HPDE6-E6E7 (cell line): ENCODE results near the gene NDUFS6.
"Not testable (repeated sequence)": the region's sequence is repeated elsewhere in the genome, so short reads cannot be mapped to it uniquely, and the experiment has no call there.

Experiments
- DNase-seq: peaks from one replicate; pipeline ENCODE4 v3.0.0; 2011; ENCODE audit warnings: missing footprints; ENCODE audit errors: extremely low spot score

The NDUFS6 gene

GRCh38 chr5:1797103-1797800 is 4.0 kb upstream of the NDUFS6 start:
- DNase-seq, result no peak

GRCh38 chr5:1797855-1798254 is 3.4 kb upstream of the NDUFS6 start:
- no peak for DNase-seq

GRCh38 chr5:1798589-1798988 is 2.6 kb upstream of the NDUFS6 start:
- not testable (repeated sequence) for DNase-seq

GRCh38 chr5:1799110-1799601 is 2.1 kb upstream of the NDUFS6 start:
- DNase-seq, result no peak

GRCh38 chr5:1799602-1800471 is 1.4 kb upstream of the NDUFS6 start, which contains the start of gene MRPL36:
Gene MRPL36, minus strand, starts transcription at chr5:1799837. Its CDS starts 902 bp downstream, at chr5:1798935.
- peak; percentile 88 for DNase-seq

- DNase-seq, result no peak
Observed at GRCh38 chr5:1800472-1801221, 560 bp upstream of the NDUFS6 start.

- no peak for DNase-seq
Observed at GRCh38 chr5:1801967-1802295, 724 bp downstream of the NDUFS6 start.

- DNase-seq, result no peak
Observed at GRCh38 chr5:1803192-1803591, 2.0 kb downstream of the NDUFS6 start.

- no peak for DNase-seq
Observed at GRCh38 chr5:1804001-1804690, 2.9 kb downstream of the NDUFS6 start.

- DNase-seq, result no peak
Observed at GRCh38 chr5:1805326-1805725, 4.1 kb downstream of the NDUFS6 start.

- DNase-seq, result no peak
Observed at GRCh38 chr5:1805736-1806135, 4.5 kb downstream of the NDUFS6 start.

- DNase-seq, result no peak
Observed at GRCh38 chr5:1806199-1806598, 5.0 kb downstream of the NDUFS6 start.

GRCh38 chr5:1806974-1807373 is 5.8 kb downstream of the NDUFS6 start:
- DNase-seq, result no peak

GRCh38 chr5:1807451-1808185 is 6.4 kb downstream of the NDUFS6 start:
- DNase-seq, result no peak

- peak; percentile 77 for DNase-seq
Observed at GRCh38 chr5:1808439-1808838, 7.2 kb downstream of the NDUFS6 start.

- no peak for DNase-seq
Observed at GRCh38 chr5:1809416-1810035, 8.3 kb downstream of the NDUFS6 start.

- DNase-seq, result no peak
Observed at GRCh38 chr5:1810581-1811101, 9.4 kb downstream of the NDUFS6 start.

- DNase-seq, result no peak
Observed at GRCh38 chr5:1814183-1815020, 13.2 kb downstream of the NDUFS6 start.

- no peak for DNase-seq
Observed at GRCh38 chr5:1815071-1815786, 14.0 kb downstream of the NDUFS6 start.
